HG02571 (cell line): ENCODE results near the gene KCNT1.

Experiments
- ATAC-seq: cut with Tn5 transposase; IDR thresholded peaks from one replicate; pipeline ENCODE4 v1.9.1; 2021; ENCODE audit warnings: mild to moderate bottlenecking, moderate library complexity; ENCODE audit not compliant: unreplicated experiment

Gene KCNT1

DNA sequence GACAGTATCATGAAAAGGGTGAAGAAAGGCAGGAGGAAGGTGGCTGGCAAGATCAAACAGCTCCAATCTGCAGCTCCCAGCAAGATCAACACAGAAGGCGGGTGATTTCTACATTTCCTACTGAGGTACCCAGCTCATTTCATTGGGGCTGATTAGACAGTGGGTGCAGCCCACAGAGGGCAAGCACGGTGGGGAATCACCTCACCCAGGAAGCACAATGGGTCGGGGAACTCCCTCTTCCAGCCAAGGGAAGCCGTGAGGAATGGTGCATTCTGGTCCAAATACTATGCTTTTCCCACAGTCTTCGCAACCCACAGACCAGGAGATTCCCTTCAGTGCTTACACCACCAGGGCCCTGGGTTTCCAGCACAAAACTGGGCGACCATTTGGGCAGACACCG is 138.6 kb downstream of the KCNT1 start:
- ATAC-seq = no peak
